Keratinocyte (primary cell): ENCODE measurements around the gene MFSD2A. TPM values are rescaled to one million over a fixed set of nuclear protein-coding genes. Genes with fewer than 3 reads are reported as not detected.

Experiments
- DNase-seq: peaks from one replicate; pipeline ENCODE4 v3.0.0-alpha.2; 2011; ENCODE audit warnings: low read depth, missing footprints, low spot score
- FAIRE-seq: peaks from 2 replicates; lab custom pipeline; 2011; peaks lifted over from hg19 to GRCh38; lab: Jason Lieb, UNC
- H2AFZ ChIP-seq: 2 replicates; pipeline ENCODE4 v1.6.0; 2012; ENCODE audit warnings: low read length, control low read depth, inconsistent platforms; ENCODE audit not compliant: control insufficient read depth
- H3K27ac ChIP-seq: 2 replicates; pipeline ENCODE4 v1.5.1; 2011; ENCODE audit warnings: low read length; ENCODE audit not compliant: control insufficient read depth, insufficient read depth
- H3K27me3 ChIP-seq: 3 replicates; pipeline ENCODE4 v1.6.0; 2011; ENCODE audit warnings: low read length; ENCODE audit not compliant: control insufficient read depth, insufficient read depth; ENCODE audit errors: extremely low read depth
- H3K36me3 ChIP-seq, 2 experiments: 2 replicates in 1 of 2; 3 replicates in 1 of 2; pipeline ENCODE4 v1.5.1; 2011; ENCODE audit warnings: low read length in 2 of 2, mild to moderate bottlenecking in 1 of 2; ENCODE audit not compliant: control insufficient read depth in 2 of 2, insufficient read depth in 2 of 2; ENCODE audit errors: extremely low read depth in 1 of 2
- H3K4me1 ChIP-seq: 3 replicates; pipeline ENCODE4 v1.5.1; 2011; ENCODE audit warnings: low read length; ENCODE audit not compliant: control insufficient read depth, insufficient read depth; ENCODE audit errors: extremely low read depth
- H3K4me2 ChIP-seq: 3 replicates; pipeline ENCODE4 v1.6.0; 2011; ENCODE audit warnings: low read depth, low read length; ENCODE audit not compliant: control insufficient read depth, insufficient read depth; ENCODE audit errors: extremely low read depth
- H3K4me3 ChIP-seq, 3 experiments: fragments of 200-600 bp in 1 of 3; sonication (generic) in 1 of 3; 2 replicates in 2 of 3; 3 replicates in 1 of 3; pipeline ENCODE4 v1.5.1; 2011 to 2016; ENCODE audit warnings: low read length in 3 of 3, mild to moderate bottlenecking in 3 of 3, control low read depth in 2 of 3, inconsistent platforms in 1 of 3, low read depth in 1 of 3, mixed read lengths in 1 of 3, mixed run types in 1 of 3, moderate library complexity in 1 of 3; ENCODE audit not compliant: control insufficient read depth in 2 of 3, insufficient read depth in 2 of 3; ENCODE audit errors: extremely low read depth in 1 of 3
- H3K79me2 ChIP-seq: 2 replicates; pipeline ENCODE4 v1.6.0; 2012; ENCODE audit warnings: low read length; ENCODE audit not compliant: control insufficient read depth, insufficient read depth
- H3K9ac ChIP-seq: 3 replicates; pipeline ENCODE4 v1.6.0; 2011; ENCODE audit warnings: low read length; ENCODE audit not compliant: control insufficient read depth, insufficient read depth; ENCODE audit errors: extremely low read depth
- H3K9me1 ChIP-seq: 3 replicates; pipeline ENCODE4 v1.6.0; 2011; ENCODE audit warnings: low read length; ENCODE audit not compliant: control insufficient read depth, insufficient read depth; ENCODE audit errors: extremely low read depth
- H3K9me3 ChIP-seq: 2 replicates; pipeline ENCODE4 v1.5.1; 2012; ENCODE audit warnings: low read depth, low read length; ENCODE audit not compliant: control insufficient read depth
- H4K20me1 ChIP-seq: 3 replicates; pipeline ENCODE4 v1.6.0; 2011; ENCODE audit warnings: low read length; ENCODE audit not compliant: control insufficient read depth, insufficient read depth; ENCODE audit errors: extremely low read depth
- EZH2 ChIP-seq: IDR thresholded peaks from one replicate; pipeline ENCODE4 v1.6.1; 2012; ENCODE audit warnings: inconsistent platforms, mild to moderate bottlenecking, low read length, moderate library complexity
- dilution Hi-C: fragments of 300-500 bp; cut with MboI; formaldehyde crosslinking; loops from one replicate; pipeline ENCODE4 v1.7.0; 2020; ENCODE audit warnings: low sequenced_read_pairs; ENCODE audit not compliant: extremely low pct_ligation_motif_present
- polyA plus RNA-seq, 5 experiments: library from polyadenylated mRNA; depleted of rRNA in 3 of 5; stranded (reverse) in 3 of 5; stranded (forward) in 1 of 5; unstranded in 1 of 5; fragments of >200 nt; gene quantifications; 1 replicate in 1 of 5; 2 replicates in 3 of 5; 3 replicates in 1 of 5; pipeline versions ENCODE4 v1.2.1 to v1.2.3, GENCODE V29; 2011 to 2012; ENCODE audit warnings: missing spikeins in 2 of 5, low read depth in 1 of 5, low replicate concordance in 1 of 5
- TF ChIP-seq, protein P1 (sequence below), 3 experiments: IDR thresholded peaks in 1 of 3; conservative IDR thresholded peaks in 1 of 3; optimal IDR thresholded peaks in 1 of 3; 2 replicates in 2 of 3; 3 replicates in 1 of 3; pipeline versions ENCODE3 to v1.5.1; 2011; ENCODE audit warnings: low read length in 3 of 3, mild to moderate bottlenecking in 3 of 3, moderate library complexity in 2 of 3, control low read depth in 1 of 3, inconsistent platforms in 1 of 3; ENCODE audit not compliant: insufficient read depth in 2 of 3; ENCODE audit errors: extremely low read depth in 1 of 3

The MFSD2A gene
- polyA plus RNA-seq, 1 donor (not counting 4 experiments of a cell fraction or from before 2014, with no cell fraction given), result 50.1 TPM

DNA sequence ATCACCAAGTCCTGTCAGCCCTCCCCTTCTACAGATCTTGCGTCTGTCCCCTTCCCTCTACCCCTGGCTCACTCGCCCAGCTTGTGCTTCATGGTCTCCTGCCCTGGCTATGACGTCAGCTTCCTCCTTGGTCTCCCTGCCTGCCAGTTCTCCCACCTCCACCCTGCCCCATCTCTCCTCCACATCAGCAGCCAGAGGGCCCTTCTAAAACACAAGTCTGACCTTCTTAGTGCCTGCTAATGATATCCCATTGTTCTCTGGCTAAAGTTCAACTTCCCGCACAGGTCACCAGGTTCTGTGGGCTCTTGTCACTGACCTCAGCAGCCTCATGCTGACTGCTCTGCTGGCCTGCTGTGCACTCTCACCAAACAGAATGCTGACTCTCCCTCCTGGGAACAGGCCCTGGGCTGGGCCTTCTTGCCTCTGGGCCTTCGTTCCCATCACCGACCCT, 28.6 kb upstream of the MFSD2A start:
- H3K27me3 ChIP-seq, result no peaks in the 10 kb centered on the region
- no peaks in the 10 kb centered on the region for H3K9me3 ChIP-seq
- H3K36me3 ChIP-seq, result no peaks in the 10 kb centered on the region
- FAIRE-seq (peak; percentile 20), DNase-seq (no peak)
- H3K27ac ChIP-seq, result no peak overlapping the region
- H3K4me3 ChIP-seq, result no peak overlapping the region
- peaks cover 23% of the 10 kb centered on the region for H3K4me1 ChIP-seq
- no peak overlapping the region for H3K9ac ChIP-seq
- peak overlapping the region; percentile 31 for H3K4me2 ChIP-seq
- H2AFZ ChIP-seq, result peak overlapping the region; percentile 1
- H4K20me1 ChIP-seq, result no peaks in the 10 kb centered on the region
- dilution Hi-C loops, result no loop called here
- no peaks in the 10 kb centered on the region for H3K9me1 ChIP-seq
- no peaks in the 10 kb centered on the region for H3K79me2 ChIP-seq
- TF ChIP-seq, protein P1, sequence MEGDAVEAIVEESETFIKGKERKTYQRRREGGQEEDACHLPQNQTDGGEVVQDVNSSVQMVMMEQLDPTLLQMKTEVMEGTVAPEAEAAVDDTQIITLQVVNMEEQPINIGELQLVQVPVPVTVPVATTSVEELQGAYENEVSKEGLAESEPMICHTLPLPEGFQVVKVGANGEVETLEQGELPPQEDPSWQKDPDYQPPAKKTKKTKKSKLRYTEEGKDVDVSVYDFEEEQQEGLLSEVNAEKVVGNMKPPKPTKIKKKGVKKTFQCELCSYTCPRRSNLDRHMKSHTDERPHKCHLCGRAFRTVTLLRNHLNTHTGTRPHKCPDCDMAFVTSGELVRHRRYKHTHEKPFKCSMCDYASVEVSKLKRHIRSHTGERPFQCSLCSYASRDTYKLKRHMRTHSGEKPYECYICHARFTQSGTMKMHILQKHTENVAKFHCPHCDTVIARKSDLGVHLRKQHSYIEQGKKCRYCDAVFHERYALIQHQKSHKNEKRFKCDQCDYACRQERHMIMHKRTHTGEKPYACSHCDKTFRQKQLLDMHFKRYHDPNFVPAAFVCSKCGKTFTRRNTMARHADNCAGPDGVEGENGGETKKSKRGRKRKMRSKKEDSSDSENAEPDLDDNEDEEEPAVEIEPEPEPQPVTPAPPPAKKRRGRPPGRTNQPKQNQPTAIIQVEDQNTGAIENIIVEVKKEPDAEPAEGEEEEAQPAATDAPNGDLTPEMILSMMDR (optimal IDR thresholded peaks at IDR 0.05 in 1 of 3, IDR thresholded peaks at IDR 0.05 in 1 of 3, conservative IDR thresholded peaks at IDR 0.05 in 1 of 3; ENCODE audit: extremely low read depth in 1 of 3, insufficient read depth in 2 of 3, low read length in 3 of 3), result no peak
- no peak for TF ChIP-seq EZH2

DNA sequence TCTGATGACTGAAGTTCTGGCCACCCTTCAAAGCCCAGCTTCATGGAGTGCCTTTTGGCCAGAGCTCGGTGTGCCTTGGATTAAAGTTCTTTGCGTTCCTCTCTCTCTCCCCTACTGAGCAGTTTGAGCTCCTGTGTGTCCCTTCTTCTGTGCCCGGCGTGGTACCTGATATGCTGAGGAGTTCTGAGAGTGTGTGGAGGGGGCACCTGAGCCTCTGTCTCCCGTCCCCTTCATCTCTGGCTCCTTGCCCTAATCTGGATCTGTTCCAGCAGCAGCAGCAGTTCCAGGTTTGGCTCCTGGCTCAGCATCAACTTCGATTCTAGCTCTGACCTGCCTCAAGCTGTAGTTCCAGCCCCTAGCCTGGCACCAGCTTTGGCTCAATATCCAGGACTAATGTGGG, 28.1 kb upstream of the MFSD2A start:
- Histone ChIP-seq H3K36me3 (no peaks in the 10 kb centered on the region), H3K4me1 (peaks cover 23% of the 10 kb centered on the region), H3K4me3 (no peak overlapping the region), H3K27ac (no peak overlapping the region), H3K79me2 (no peaks in the 10 kb centered on the region), H3K4me2 (peak overlapping the region; percentile 31), H2AFZ (peak overlapping the region; percentile 1), H3K9me1 (no peaks in the 10 kb centered on the region), H3K9ac (no peak overlapping the region), H4K20me1 (no peaks in the 10 kb centered on the region), H3K27me3 (no peaks in the 10 kb centered on the region), H3K9me3 (no peaks in the 10 kb centered on the region)
- dilution Hi-C loops, result no loop called here
- FAIRE-seq (peak; percentile 61), DNase-seq (no peak)
- TF ChIP-seq, protein P1 (optimal IDR thresholded peaks at IDR 0.05 in 1 of 3, IDR thresholded peaks at IDR 0.05 in 1 of 3, conservative IDR thresholded peaks at IDR 0.05 in 1 of 3; ENCODE audit: extremely low read depth in 1 of 3, insufficient read depth in 2 of 3, low read length in 3 of 3), result no peak
- TF ChIP-seq EZH2, result no peak
